ENCODE data around the gene CSTB.

CSTB gene

GRCh38 chr21:43748622-43749021 lies 27.5 kb downstream of the CSTB start:
- H3K36me3 Mint-ChIP-seq = peaks cover 22% of the 10 kb centered on the region
- CTCF ChIA-PET = no interaction called here
- H3K4me3 Mint-ChIP-seq = no peak overlapping the region

DNA sequence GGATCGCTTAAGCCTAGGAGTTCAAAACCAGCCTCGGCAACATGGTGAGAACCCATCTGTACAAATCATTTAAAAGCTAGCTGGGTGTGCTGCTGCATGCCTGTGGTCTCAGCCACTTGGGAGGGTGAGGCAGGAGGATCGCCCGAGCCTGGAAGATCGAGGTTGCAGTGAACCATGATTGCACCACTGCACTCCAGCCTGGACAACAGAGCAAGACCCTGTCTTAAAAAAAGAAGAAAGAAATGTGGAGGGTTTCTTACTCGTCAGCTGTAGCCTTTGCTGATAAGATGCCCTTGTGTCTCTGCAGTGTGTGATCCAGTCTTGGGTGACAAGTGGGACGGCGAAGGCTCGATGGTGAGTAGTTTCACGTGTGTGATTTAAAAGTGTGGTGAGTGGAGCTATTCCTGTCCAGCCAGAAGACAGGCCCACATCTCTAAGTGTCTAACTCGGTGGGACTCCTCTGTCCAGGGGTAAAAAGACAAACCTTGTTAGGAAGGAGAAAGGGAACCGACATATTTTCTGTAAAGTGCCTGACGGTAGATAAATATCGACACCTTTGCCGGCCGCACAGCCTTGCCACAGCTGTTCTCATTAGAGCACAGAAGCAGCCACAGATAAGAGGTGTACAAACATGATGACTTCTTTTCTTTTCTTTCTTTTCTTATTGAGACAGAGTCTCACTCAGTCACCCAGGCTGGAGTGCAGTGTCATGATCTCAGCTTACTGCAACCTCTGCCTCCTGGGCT lies 30.2 kb downstream of the CSTB start:
- Mint-ChIP-seq H3K27ac (no peak overlapping the region), H3K9me3 (no peaks in the 10 kb centered on the region), H3K4me3 (no peak overlapping the region), H3K27me3 (no peaks in the 10 kb centered on the region), H3K36me3 (peaks cover 17% of the 10 kb centered on the region), H3K4me1 (no peaks in the 10 kb centered on the region)
- CTCF ChIA-PET = no interaction called here
- no peak for DNase-seq

More at GRCh38 chr21:43748622-43749021, 27.5 kb downstream of the CSTB start:
- no peak for DNase-seq
- Mint-ChIP-seq H3K27ac (no peak overlapping the region), H3K27me3 (no peaks in the 10 kb centered on the region), H3K9me3 (no peaks in the 10 kb centered on the region), H3K4me1 (no peaks in the 10 kb centered on the region)

DNA sequence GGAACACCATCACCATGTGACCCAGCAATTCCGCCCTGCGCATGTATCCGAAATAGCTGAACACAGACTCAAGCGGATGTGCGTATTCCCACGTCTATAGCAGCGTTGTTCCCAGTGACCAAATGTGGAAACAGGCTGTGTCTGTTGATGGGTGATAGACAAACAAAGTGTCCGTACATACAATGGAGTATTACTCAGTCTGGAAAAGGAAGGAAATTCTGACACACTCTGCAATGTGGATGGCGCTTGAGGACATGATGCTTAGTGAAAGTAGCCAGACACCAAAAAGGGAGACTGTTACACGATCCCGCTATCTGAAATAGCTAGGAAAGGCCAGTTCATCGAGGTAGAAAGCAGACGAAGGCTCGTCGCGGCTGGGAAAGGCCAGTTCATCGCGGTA lies 31.4 kb downstream of the CSTB start:
- Mint-ChIP-seq H3K4me1 (peaks cover 5% of the 10 kb centered on the region), H3K27ac (no peak overlapping the region), H3K27me3 (no peaks in the 10 kb centered on the region)

DNA sequence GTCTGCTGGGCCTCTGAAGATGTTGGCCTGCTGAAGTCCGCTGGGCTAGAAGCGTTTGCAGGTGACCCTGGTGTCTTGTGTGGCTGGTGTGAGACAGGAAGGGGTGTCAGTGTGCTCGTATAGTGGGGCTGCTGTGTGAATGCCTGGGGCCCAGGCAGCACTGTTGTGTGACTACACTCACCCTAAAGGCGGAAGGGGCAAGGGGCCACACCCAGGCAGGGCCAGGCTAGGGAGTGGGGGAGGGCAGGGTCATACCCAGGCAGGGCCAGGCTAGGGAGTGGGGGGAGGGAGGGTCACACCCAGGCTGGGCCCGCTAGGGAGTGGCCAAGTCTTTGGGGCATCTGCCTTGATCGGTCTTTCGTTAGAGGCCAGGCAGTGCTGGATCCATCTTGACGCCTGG lies 32.2 kb downstream of the CSTB start:
- H3K9me3 Mint-ChIP-seq = no peaks in the 10 kb centered on the region
- CTCF ChIA-PET = no interaction called here
- no peaks in the 10 kb centered on the region for H3K27me3 Mint-ChIP-seq
- no peak for DNase-seq
- H3K4me3 Mint-ChIP-seq = no peak overlapping the region
- no peak overlapping the region for H3K27ac Mint-ChIP-seq
- H3K36me3 Mint-ChIP-seq = peaks cover 10% of the 10 kb centered on the region
- peaks cover 5% of the 10 kb centered on the region for H3K4me1 Mint-ChIP-seq

More for the DNA sequence above, 31.4 kb downstream of the CSTB start:
- peaks cover 14% of the 10 kb centered on the region for H3K36me3 Mint-ChIP-seq
- CTCF ChIA-PET = no interaction called here
- no peaks in the 10 kb centered on the region for H3K9me3 Mint-ChIP-seq
- H3K4me3 Mint-ChIP-seq = no peak overlapping the region
- no peak for DNase-seq

GRCh38 chr21:43741423-43742096 lies 34.5 kb downstream of the CSTB start:
- no peak for DNase-seq

DNA sequence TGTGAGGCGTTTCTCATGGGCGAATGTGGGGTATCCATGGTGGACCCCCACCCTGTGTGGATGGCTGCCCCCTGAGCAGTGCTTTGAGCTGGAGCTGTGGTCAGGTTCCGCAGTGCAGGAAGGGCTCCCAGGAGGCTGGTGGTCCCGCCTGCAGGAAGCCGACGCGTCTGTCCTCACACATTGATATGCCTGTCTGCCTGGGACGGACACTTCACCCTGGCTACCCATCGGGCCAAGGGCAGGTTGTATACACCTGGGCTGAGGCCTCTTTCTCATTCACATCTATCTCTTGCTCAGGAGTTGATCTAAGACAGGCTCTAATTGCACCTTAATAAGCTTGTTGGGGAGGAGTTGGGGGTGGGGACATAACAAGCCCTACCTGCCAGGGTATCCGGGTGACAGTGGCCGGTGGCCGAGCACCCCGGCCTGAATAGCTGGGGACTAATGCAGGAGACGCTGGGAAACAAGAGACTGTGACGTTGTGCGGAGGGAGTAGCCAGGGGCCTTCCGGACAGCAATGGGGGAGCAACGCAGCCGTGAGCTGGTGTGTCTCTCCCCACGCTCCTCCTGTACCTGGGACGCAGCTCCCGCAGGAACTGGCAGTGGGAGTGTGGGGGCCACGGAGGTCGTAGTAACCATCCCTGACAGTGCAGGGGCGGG lies 35.5 kb downstream of the CSTB start:
- H3K9me3 Mint-ChIP-seq = no peaks in the 10 kb centered on the region
- H3K36me3 Mint-ChIP-seq = peaks cover 17% of the 10 kb centered on the region
- no peaks in the 10 kb centered on the region for H3K27me3 Mint-ChIP-seq
- peak overlapping the region; percentile 23 for H3K4me3 Mint-ChIP-seq
- H3K4me1 Mint-ChIP-seq = peaks cover 11% of the 10 kb centered on the region
- peak; percentile 46 for DNase-seq
- CTCF ChIA-PET = no interaction called here
- peak overlapping the region; percentile 28 for H3K27ac Mint-ChIP-seq

More at GRCh38 chr21:43741423-43742096, 34.5 kb downstream of the CSTB start:
- Mint-ChIP-seq H3K4me3 (no peak overlapping the region), H3K4me1 (peaks cover 5% of the 10 kb centered on the region), H3K27me3 (no peaks in the 10 kb centered on the region), H3K9me3 (no peaks in the 10 kb centered on the region), H3K27ac (no peak overlapping the region), H3K36me3 (peaks cover 10% of the 10 kb centered on the region)
- CTCF ChIA-PET = no interaction called here

DNA sequence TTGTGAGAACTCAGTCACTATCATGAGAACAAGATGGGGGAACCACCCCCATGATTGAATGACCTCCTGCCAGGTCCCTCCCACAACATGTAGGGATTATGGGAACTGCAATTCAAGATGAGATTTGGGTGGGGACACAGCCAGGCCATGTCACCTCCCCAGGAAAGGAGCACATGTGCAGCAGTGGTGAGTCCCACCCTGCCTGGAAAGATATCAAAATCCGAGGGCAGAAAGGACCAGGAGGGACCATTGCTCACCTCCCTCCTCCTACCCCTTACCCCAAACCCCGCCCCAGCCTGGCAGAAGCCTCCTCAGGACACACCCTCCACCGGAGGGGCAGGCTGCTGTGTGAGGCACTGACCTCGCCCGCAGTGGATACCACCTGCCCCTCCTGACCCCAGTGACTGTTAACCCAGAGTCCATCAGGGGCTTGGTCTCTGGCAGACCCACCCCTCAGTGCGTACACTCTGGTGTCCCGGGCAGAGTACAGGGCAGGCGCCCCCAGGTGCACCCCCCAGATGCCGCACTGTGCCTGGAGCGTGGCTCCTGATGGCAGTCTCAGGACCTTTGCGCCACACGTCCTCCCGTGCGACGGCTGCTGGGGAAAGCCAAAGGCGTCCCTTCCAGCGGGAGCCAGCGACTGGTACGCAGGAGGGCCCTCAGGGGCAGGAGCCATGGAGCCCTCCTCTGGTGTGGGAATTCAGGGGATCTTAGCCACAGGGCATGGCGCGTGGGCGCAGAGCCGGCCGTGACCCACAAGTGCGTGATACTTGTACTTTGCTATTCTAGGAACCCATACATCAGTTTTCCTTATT lies 36.3 kb downstream of the CSTB start:
- CTCF ChIA-PET = no interaction called here
- Mint-ChIP-seq H3K4me3 (no peak overlapping the region), H3K27ac (no peak overlapping the region), H3K9me3 (no peaks in the 10 kb centered on the region), H3K4me1 (peaks cover 14% of the 10 kb centered on the region), H3K27me3 (no peaks in the 10 kb centered on the region), H3K36me3 (peaks cover 14% of the 10 kb centered on the region)
- no peak for DNase-seq

- H3K36me3 Mint-ChIP-seq = peaks cover 15% of the 10 kb centered on the region
- no peaks in the 10 kb centered on the region for H3K9me3 Mint-ChIP-seq
- H3K4me1 Mint-ChIP-seq = peaks cover 34% of the 10 kb centered on the region
Observed at GRCh38 chr21:43737158-43737950, 38.8 kb downstream of the CSTB start.

GRCh38 chr21:43736224-43736883 lies 39.8 kb downstream of the CSTB start:
- Mint-ChIP-seq H3K9me3 (no peaks in the 10 kb centered on the region), H3K36me3 (peaks cover 18% of the 10 kb centered on the region)
- CTCF ChIA-PET = no interaction called here

More at GRCh38 chr21:43737158-43737950, 38.8 kb downstream of the CSTB start:
- Mint-ChIP-seq H3K4me3 (no peak overlapping the region), H3K27ac (no peak overlapping the region), H3K27me3 (no peaks in the 10 kb centered on the region)
- no peak for DNase-seq
- CTCF ChIA-PET = no interaction called here

GRCh38 chr21:43735236-43736091 lies 40.6 kb downstream of the CSTB start:
- Mint-ChIP-seq H3K4me1 (peaks cover 40% of the 10 kb centered on the region), H3K9me3 (no peaks in the 10 kb centered on the region), H3K4me3 (no peak overlapping the region), H3K27me3 (no peaks in the 10 kb centered on the region), H3K27ac (no peak overlapping the region), H3K36me3 (peaks cover 18% of the 10 kb centered on the region)
- CTCF ChIA-PET = no interaction called here
- DNase-seq = no peak

More at GRCh38 chr21:43736224-43736883, 39.8 kb downstream of the CSTB start:
- no peak overlapping the region for H3K27ac Mint-ChIP-seq
- peaks cover 39% of the 10 kb centered on the region for H3K4me1 Mint-ChIP-seq
- H3K27me3 Mint-ChIP-seq = no peaks in the 10 kb centered on the region
- H3K4me3 Mint-ChIP-seq = no peak overlapping the region
- DNase-seq = no peak

DNA sequence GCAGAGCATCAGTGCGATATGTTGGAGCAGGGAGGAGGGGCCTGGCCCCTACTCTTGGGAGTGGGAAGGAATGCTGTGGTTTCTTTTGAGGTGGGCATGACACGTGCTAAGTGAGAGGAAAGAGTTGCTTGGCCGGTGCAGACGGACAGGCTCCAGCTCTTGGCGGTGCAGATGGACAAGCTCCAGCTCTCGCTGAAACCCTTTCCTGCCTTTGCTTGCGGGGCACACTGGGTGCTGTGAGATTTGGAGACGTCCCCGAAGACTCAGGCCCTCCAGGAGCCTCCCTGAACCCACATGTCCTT lies 41.2 kb downstream of the CSTB start:
- H3K27ac Mint-ChIP-seq = no peak overlapping the region
- H3K9me3 Mint-ChIP-seq = no peaks in the 10 kb centered on the region
- H3K4me1 Mint-ChIP-seq = peaks cover 41% of the 10 kb centered on the region
- CTCF ChIA-PET = no interaction called here
- no peaks in the 10 kb centered on the region for H3K27me3 Mint-ChIP-seq
- H3K36me3 Mint-ChIP-seq = peaks cover 18% of the 10 kb centered on the region
- no peak overlapping the region for H3K4me3 Mint-ChIP-seq
- no peak for DNase-seq

DNA sequence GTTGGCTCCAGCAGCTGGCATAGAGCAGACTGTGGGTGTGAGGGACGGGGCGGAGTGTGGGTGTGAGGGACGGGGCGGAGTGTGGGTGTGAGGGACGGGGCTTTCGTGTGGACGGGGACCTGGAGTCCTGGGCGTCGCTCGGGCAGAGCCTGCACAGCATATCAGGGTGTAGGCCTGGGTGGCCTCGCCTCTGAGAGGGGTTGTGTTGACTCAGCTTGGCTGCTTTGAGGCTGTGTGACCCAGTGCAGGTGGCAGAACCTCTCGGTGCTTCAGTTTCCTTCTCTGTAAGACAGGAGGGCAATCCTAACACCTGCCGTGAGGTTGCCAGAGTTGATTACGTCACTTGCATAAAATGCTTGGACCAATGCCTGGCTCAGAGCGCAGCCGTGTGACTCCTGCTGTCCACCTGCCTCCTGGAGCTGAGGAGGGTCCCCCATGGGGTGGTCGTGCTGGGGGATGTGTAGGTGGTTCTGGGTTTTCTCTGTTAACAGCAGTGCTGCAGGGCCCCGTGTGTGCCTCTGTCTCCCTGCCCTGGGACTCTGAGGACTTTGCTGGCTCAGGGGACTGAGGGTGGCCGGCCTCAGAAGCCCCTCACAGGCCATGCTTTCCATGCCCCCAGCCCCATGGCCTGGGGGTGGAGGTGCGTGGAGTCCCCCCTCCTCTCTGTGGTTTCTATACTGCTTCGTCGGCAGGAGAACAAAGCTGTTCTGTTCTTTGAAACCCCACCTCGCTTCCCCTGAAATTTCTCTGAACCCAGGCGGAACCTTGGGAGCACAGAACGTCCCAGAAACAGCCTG lies 41.8 kb downstream of the CSTB start:
- DNase-seq = no peak
- H3K4me1 Mint-ChIP-seq = peaks cover 43% of the 10 kb centered on the region
- no peaks in the 10 kb centered on the region for H3K27me3 Mint-ChIP-seq
- peaks cover 18% of the 10 kb centered on the region for H3K36me3 Mint-ChIP-seq
- H3K4me3 Mint-ChIP-seq = no peak overlapping the region
- H3K9me3 Mint-ChIP-seq = no peaks in the 10 kb centered on the region
- CTCF ChIA-PET = interaction anchor here (0.6 kb wide), 1 partner anchor 1125 kb away, joined by 3 read pairs; no protein-coding TSS in a partner anchor
- peak overlapping the region; percentile 58 for H3K27ac Mint-ChIP-seq
